Skeletal muscle tissue (tissue), 4 donors: Measurements from ENCODE around the gene RECK. TPM values are rescaled to one million over a fixed set of nuclear protein-coding genes. Genes with fewer than 3 reads are reported as not detected.

Source experiments
- H3K27ac ChIP-seq: one replicate; pipeline ENCODE4 v1.7.0; 2013; ENCODE audit warnings: mild to moderate bottlenecking, low read depth, low read length, inconsistent platforms
- H3K27me3 ChIP-seq, 3 donors: one replicate each; pipeline ENCODE4 v1.7.0; 2013; ENCODE audit warnings: low read length in 3 of 3; ENCODE audit not compliant: control insufficient read depth in 3 of 3, insufficient read depth in 3 of 3
- H3K36me3 ChIP-seq, 3 donors: one replicate each; pipeline ENCODE4 v1.7.0; 2013; ENCODE audit warnings: low read length in 3 of 3; ENCODE audit not compliant: control insufficient read depth in 3 of 3, insufficient read depth in 3 of 3
- H3K4me1 ChIP-seq, 3 donors: one replicate each; pipeline ENCODE4 v1.7.0; 2013; ENCODE audit warnings: low read length in 3 of 3, mild to moderate bottlenecking in 3 of 3; ENCODE audit not compliant: control insufficient read depth in 3 of 3, insufficient read depth in 3 of 3
- H3K4me3 ChIP-seq, 3 donors: one replicate each; pipeline ENCODE4 v1.7.0; 2013; ENCODE audit warnings: low read length in 3 of 3
- H3K9ac ChIP-seq, 3 donors: one replicate each; pipeline ENCODE4 v1.7.0; 2013; ENCODE audit warnings: low read length in 3 of 3, mild to moderate bottlenecking in 3 of 3, moderate library complexity in 2 of 3, low read depth in 1 of 3
- H3K9me3 ChIP-seq, 3 donors: one replicate each; pipeline ENCODE4 v1.7.0; 2013; ENCODE audit warnings: low read length in 3 of 3; ENCODE audit not compliant: control insufficient read depth in 3 of 3
- total RNA-seq: library from RNA; depleted of rRNA; stranded (reverse); fragments of >200 nt; gene quantifications from one replicate; pipeline ENCODE4 v1.2.3, GENCODE V29; 2014
- donor health status: Osteomylitis.

Gene RECK
- total RNA-seq, 1 donor from 2014 or later: 14.6 TPM

DNA sequence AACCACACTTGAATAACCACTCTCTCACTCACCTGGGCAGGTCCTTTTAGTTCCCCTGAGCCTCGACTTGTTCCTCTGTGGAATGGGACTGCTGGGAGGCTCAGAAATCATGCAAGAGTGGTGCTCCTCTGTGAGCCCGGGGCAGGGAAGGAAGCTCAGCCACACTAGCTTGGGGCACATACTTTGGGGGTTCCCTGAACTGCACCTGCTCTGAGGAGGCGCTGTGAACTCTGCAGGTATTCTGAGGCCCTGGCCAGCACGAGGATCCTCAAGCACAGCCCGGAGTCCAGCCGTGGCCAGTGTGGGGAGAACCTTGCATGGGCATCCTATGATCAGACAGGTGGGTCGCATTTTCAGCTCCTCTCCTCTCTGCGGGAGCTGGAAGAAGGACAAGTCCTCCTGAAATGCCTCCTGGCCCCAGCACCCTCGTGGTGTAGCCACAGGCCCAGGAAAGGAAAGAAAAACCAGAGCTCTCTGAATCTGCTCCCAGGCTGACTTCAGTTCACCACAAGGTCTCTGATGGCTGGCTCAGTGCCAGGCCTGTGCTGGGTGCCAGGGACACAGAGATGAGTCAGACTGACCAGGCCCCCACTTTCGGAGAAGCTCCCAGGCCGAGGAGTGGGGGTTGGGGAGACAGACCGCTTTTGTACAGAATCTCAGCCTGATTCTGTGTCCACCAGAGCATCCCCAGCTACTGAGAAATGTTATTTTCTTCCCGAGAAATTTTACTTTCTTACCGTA lies 111.8 kb downstream of the RECK start:
- H3K4me1 ChIP-seq: peaks cover 19 to 27% (median 25%) of the 10 kb centered on the region in 3 donors
- H3K36me3 ChIP-seq: peaks cover 0 to 4% (median 2%) of the 10 kb centered on the region in 3 donors

GRCh38 chr9:36149197-36149596 lies 112.5 kb downstream of the RECK start:
- Histone ChIP-seq H3K9ac (no peak overlapping the region), H3K4me3 (no peak overlapping the region), H3K27ac (peak overlapping the region; percentile 41), H3K4me1 (peaks cover 21 to 27% (median 25%) of the 10 kb centered on the region in 3 donors), H3K27me3 (no peaks in the 10 kb centered on the region), H3K36me3 (peaks cover 0 to 4% (median 2%) of the 10 kb centered on the region in 3 donors), H3K9me3 (peaks cover 0 to 3% (median 0%) of the 10 kb centered on the region in 3 donors)

More for the DNA sequence above, 111.8 kb downstream of the RECK start:
- H3K27ac ChIP-seq: peak overlapping the region; percentile 61
- H3K9ac ChIP-seq: peak overlapping the region in 1 of 3 donors; percentile 16
- no peak overlapping the region for H3K4me3 ChIP-seq
- no peaks in the 10 kb centered on the region for H3K27me3 ChIP-seq
- H3K9me3 ChIP-seq: peaks cover 0 to 3% (median 0%) of the 10 kb centered on the region in 3 donors

DNA sequence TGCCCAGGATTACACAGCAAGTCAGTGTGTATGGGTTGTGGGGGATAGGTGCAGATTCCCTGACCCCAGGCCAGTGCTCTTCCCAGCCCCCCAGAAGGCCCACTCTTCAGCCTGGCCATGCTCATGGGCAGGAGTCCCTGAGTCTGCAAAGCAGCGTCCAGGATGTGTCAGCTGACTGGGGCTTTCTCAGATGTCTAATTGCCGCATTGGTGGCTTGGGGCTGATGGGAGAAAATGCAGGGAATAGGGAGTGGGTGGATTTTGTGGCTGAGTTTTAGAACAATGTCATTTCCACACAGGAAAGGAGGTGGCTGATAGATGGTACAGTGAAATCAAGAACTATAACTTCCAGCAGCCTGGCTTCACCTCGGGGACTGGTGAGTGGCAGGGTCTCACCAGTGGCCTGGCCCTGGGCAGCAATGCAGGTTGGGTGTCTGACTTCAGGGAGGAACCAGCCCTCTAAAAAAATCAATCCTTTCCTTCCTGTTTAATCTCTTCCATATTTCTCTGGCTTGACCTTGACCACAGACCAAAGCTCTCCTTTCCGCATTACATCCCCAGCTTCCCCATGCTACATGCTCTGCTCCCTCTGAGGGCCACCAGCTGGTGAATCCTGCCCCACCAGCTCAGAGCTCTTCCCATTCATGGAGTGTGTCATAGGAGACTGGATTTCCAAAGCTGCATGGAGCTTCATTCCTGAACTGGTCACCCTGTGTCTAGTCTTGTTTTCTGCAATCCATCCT lies 114.0 kb downstream of the RECK start:
- H3K27ac ChIP-seq: peak overlapping the region; percentile 41
- peaks cover 26 to 31% (median 28%) of the 10 kb centered on the region in 3 donors for H3K4me1 ChIP-seq
- peaks cover 0 to 3% (median 0%) of the 10 kb centered on the region in 3 donors for H3K9me3 ChIP-seq
- H3K27me3 ChIP-seq: no peaks in the 10 kb centered on the region
- H3K36me3 ChIP-seq: peaks cover 0 to 2% (median 0%) of the 10 kb centered on the region in 3 donors
- H3K4me3 ChIP-seq: no peak overlapping the region
- H3K9ac ChIP-seq: no peak overlapping the region

DNA sequence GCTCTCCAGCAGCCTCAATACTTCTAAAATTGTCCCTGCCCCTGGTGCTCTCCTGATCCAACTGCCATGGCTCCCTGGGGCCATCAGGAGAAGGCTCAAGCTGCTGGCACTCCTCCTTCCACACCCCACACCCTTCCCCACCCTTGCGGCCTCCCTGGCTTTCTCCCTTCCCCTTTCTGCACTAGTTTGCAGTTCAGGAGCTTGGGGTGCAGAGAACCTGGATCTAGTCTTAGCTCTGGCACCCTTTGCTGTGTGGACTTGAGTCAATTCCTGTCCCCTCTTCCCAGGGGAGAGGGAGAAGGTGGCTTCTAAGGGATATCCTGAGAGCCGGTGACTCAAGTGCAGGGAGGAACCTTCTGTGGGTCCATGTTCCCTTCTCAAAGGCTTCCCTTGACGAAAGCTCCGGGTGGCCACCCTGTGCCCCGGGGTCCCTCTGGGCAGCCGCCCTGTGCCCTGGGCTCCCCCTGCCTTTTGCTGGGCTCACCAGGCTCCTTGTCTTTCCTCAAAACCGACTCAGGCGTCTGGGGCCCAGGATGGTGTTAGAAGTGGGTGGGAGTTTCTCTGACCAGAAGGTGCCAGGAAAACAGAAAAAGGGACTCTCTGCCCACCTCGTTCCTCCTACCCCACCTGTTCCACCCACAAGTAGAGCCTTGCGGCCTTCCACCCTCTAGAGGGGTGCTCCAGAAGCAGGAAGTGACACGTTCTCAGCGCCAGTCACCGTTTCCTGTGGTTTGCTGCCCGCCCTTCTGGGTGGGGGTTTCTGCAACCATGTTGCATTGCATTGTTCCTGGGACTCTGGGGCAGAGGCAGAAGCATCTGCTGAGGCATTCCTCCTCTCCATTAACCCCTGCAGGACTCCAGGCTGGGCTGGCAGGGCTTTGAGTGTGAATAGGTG lies 114.8 kb downstream of the RECK start:
- H3K27ac ChIP-seq: peak overlapping the region; percentile 41
- H3K36me3 ChIP-seq: peaks cover 0 to 2% (median 0%) of the 10 kb centered on the region in 3 donors

GRCh38 chr9:36152741-36153438 lies 116.2 kb downstream of the RECK start:
- no peak overlapping the region for H3K4me3 ChIP-seq
- H3K9me3 ChIP-seq: no peaks in the 10 kb centered on the region
- no peak overlapping the region for H3K9ac ChIP-seq
- H3K27me3 ChIP-seq: no peaks in the 10 kb centered on the region
- H3K36me3 ChIP-seq: peaks cover 0 to 2% (median 0%) of the 10 kb centered on the region in 3 donors
- H3K27ac ChIP-seq: no peak overlapping the region
- peaks cover 20 to 26% (median 25%) of the 10 kb centered on the region in 3 donors for H3K4me1 ChIP-seq

More for the DNA sequence above, 114.8 kb downstream of the RECK start:
- Histone ChIP-seq H3K4me3 (no peak overlapping the region), H3K27me3 (no peaks in the 10 kb centered on the region), H3K9ac (no peak overlapping the region), H3K9me3 (no peaks in the 10 kb centered on the region), H3K4me1 (peaks cover 26 to 31% (median 28%) of the 10 kb centered on the region in 3 donors)

- Histone ChIP-seq H3K4me3 (no peak overlapping the region), H3K27me3 (no peaks in the 10 kb centered on the region), H3K4me1 (peaks cover 14 to 19% (median 18%) of the 10 kb centered on the region in 3 donors), H3K9me3 (no peaks in the 10 kb centered on the region), H3K27ac (peak overlapping the region; percentile 84), H3K36me3 (peaks cover 0 to 2% (median 0%) of the 10 kb centered on the region in 3 donors), H3K9ac (no peak overlapping the region)
These were observed 117.0 kb downstream of the RECK start for GRCh38 chr9:36153746-36154145.

- no peaks in the 10 kb centered on the region for H3K9me3 ChIP-seq
- peak overlapping the region in 1 of 3 donors; percentile 33 for H3K9ac ChIP-seq
- H3K4me3 ChIP-seq: peak overlapping the region in 1 of 3 donors; percentile 19
- peak overlapping the region; percentile 84 for H3K27ac ChIP-seq
- H3K4me1 ChIP-seq: peaks cover 9 to 16% (median 14%) of the 10 kb centered on the region in 3 donors
- H3K36me3 ChIP-seq: peaks cover 0 to 2% (median 0%) of the 10 kb centered on the region in 3 donors
- H3K27me3 ChIP-seq: no peaks in the 10 kb centered on the region
These were observed 117.7 kb downstream of the RECK start for GRCh38 chr9:36154331-36154952.

- Histone ChIP-seq H3K4me3 (no peak overlapping the region), H3K36me3 (no peaks in the 10 kb centered on the region), H3K27me3 (no peaks in the 10 kb centered on the region), H3K27ac (no peak overlapping the region), H3K9ac (no peak overlapping the region), H3K9me3 (no peaks in the 10 kb centered on the region), H3K4me1 (peaks cover 3 to 11% (median 8%) of the 10 kb centered on the region in 3 donors)
These were observed 119.4 kb downstream of the RECK start for GRCh38 chr9:36156116-36156515.
